ENCODE data around the gene TMEM150B.
A peak's percentile ranks its signal among the peaks of the same experiment; 100 is the strongest.

TMEM150B gene

DNA sequence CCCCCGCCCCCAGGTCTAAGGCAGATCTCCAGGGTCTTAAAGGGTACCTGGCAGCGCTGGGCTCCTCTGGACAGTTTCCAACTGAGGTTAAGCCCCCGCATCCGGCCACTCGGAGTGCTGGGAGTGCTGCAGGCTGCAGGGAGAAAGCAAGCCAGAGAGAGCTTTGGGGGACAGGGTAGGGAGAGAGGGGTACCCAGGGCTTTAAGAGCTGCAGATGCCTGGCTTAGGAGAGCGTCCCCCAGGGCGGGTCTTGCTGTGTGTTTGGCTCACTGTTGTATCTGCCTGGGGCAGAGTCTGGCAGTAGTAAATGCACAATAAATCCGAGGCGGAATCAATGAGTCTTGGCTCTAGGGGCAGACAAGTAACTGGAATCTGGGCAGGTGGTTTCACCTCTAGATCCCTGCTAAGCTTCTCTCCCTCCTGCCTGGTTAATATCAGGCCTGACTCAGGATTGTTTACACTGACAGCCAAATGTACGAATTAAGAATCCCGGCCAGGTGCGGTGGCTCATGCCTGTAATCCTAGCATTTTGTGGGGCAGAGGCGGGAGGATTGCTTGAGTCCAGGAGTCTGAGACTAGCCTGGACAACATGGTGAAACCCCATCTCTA is 30.2 kb upstream of the TMEM150B start:
- no peak for DNase-seq (ENCODE audit: low read depth, low spot score)

DNA sequence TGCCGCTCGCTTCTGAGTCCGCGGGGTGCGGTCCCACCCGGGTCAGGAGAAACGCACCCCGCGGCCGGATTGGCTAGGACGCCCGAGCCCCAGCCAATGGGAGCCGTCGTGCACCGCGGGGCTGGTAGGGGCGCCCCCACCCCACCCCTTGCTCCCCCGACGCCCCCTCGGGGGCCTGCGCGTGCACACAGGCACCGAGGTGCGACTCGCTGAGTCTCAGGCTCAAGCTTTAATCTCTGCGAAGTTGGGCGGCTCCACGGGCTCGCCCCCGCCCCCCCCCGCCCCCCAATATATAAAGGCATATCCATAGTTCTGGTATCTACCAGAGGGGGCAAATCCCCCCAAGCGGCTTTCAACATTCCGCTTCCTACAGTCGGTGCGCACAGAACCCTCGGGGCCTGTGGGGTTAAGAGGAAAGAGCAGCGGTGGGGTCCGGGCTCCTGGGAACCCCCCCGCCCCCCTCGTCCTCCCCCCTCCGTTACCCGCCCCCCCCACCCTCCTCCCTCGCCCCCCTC is 29.6 kb upstream of the TMEM150B start, which contains the start of gene COX6B2:
COX6B2 (minus strand) TSS at position 22 of the 515 bp plus-strand sequence. CDS start 198 bp downstream, outside the sequence.
- DNase-seq (ENCODE audit: low read depth, low spot score), result no peak

DNA sequence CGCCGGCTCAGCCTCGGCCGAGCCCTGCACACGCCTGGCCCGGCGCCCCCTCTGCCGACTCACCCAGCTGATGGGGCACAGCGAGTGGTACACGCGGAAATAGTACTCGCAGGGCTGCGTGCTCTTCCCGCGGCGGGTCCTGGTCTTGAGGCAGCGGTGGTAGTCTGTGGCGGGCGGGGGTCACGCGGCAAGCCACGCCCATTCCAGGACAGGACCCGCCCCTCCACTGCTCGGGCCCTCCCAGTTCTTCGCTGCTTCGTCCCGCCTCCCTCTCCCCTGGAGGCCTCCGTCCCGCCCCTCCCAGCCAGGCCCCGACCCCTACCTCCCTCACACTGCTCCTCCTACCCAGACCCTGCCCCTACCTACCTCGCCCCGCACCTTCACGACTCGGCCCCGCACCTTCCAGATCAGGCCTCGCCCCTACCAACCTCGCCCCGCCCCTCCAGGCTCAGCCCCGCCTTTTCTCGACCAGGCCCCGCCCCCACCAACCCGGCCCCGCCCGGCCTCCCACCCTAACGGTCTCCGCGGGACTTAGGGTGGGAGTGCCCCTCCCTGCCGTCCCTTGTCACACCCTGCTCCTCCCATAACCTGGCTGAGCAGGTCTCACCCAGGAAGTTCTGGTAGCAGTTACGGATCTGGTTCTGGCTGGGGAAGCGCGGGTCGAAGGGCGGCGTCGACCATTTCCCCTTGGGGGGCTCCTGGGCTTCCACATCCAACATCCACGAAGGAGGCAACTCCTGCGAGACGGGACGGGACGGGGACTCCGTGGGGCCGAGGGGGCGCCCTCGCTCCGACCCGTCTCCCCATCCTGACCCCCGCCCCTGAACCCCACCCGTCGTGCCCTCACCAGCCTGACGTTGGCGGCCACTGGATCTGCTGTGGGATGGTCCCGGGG is 28.9 kb upstream of the TMEM150B start:
- peak; percentile 80 for DNase-seq (ENCODE audit: low read depth, low spot score)

- no peak for DNase-seq (ENCODE audit: low read depth, low spot score)
Observed at GRCh38 chr19:55353356-55353802, 28.2 kb upstream of the TMEM150B start.

- no peak for DNase-seq (ENCODE audit: low read depth, low spot score)
Observed at GRCh38 chr19:55352549-55353145, 27.5 kb upstream of the TMEM150B start.

- no peak for DNase-seq (ENCODE audit: low read depth, low spot score)
Observed at GRCh38 chr19:55352040-55352439, 26.9 kb upstream of the TMEM150B start.

GRCh38 chr19:55350620-55351315 is 25.6 kb upstream of the TMEM150B start:
- DNase-seq (ENCODE audit: low read depth, low spot score), result no peak

- DNase-seq (ENCODE audit: low read depth, low spot score), result no peak
Observed at GRCh38 chr19:55348317-55349034, 23.3 kb upstream of the TMEM150B start.

DNA sequence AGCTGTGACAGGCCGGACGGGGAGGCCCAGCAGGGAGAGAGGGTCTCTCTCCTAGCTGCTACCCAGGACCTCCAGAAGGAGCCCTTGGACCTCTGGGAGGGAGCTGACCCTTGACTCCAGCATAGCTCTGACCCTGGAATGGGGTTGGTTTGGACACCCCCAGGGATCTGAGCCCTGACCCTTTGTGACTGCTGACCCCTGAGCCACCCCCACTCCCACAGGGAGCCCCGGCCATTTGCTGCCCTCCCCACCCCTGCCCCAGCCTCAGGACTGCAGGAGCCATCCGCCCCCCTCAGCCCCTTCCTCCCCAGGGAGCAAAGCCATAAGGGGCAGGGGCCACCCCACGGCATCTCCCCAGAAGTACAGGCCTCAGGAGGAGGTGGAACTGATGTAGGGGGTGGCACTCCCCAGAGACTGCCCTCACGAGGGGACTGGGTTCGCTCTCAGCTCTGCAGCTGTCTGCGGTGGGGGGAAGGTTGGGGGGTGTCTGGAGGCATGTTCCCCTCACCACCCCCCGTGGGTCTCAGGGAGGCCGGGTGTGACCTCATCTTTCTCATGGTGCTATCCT is 22.4 kb upstream of the TMEM150B start:
- no peak for DNase-seq (ENCODE audit: low read depth, low spot score)

GRCh38 chr19:55346725-55347441 is 21.7 kb upstream of the TMEM150B start:
- DNase-seq (ENCODE audit: low read depth, low spot score), result no peak

- peak; percentile 47 for DNase-seq (ENCODE audit: low read depth, low spot score)
Observed at GRCh38 chr19:55345818-55346724, 20.9 kb upstream of the TMEM150B start.

GRCh38 chr19:55345101-55345817 is 20.1 kb upstream of the TMEM150B start:
- DNase-seq (ENCODE audit: low read depth, low spot score), result no peak

- peak; percentile 78 for DNase-seq (ENCODE audit: low read depth, low spot score)
Observed at GRCh38 chr19:55344444-55344843, 19.3 kb upstream of the TMEM150B start.

DNA sequence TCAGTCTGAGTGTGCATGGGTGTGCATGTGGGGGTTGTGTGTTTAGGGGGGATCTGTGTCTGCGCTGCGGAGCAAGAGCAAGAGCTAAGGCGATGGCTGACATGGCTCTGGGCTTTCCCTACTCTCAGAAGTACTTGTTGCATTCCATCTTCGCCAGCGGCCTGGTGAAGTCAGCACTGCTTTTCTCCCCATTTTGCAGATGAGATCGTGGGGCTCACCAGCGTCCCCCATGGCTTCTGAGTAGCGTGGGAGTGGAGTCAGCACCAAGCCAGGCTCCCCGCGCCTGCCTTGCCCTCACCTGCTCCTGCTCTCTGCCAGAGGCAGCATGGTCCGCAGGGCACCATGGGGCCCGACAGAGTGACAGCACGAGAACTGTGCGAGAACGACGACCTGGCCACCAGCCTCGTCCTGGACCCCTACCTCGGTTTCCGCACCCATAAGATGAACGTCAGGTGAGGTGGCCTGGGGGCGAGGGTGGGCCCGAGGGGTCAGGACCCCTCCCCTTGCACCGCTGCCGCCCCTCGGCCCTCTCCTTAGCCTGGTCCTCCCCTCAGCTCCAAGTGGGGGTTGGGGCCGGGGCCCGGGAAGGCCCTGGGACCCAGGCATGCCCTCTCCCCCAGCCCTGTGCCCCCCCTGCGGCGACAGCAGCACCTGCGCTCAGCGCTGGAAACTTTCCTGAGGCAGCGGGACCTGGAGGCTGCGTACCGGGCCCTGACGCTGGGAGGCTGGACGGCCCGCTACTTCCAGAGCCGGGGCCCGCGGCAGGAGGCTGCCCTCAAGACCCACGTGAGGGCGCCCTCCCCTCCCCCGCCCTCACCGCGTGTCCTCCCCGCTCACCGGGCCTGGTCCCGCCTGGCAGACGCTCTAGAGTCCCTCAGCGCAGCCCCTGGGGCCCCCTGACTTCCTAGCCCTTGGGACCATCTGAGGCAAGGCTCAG is 16.7 kb upstream of the TMEM150B start:
- DNase-seq (ENCODE audit: low read depth, low spot score), result no peak

DNA sequence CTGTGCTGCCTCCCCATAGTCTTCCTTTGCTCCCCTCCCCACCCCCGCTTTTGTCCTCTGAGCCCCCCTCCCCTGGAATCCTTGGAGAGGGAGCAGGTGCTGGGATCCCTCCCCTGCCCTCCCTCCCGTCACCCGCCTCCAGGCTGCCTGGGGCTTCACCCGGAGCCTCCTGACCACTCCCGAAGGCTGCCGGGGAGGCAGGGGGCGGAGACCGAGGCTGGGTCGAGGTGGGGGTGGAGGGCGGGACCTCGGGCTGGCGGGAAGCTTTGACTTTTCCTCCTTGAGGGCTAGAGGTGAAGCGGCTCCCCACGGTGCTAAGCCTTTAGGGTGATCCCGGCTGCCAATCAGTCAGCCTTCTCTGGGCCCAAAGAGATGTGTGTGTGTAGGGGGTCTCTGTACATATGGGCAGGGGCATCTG is 16.0 kb upstream of the TMEM150B start:
- peak; percentile 85 for DNase-seq (ENCODE audit: low read depth, low spot score)

- peak; percentile 48 for DNase-seq (ENCODE audit: low read depth, low spot score)
Observed at GRCh38 chr19:55340784-55341147, 15.6 kb upstream of the TMEM150B start.
